ENCODE data around the gene CTLA4.

DNA sequence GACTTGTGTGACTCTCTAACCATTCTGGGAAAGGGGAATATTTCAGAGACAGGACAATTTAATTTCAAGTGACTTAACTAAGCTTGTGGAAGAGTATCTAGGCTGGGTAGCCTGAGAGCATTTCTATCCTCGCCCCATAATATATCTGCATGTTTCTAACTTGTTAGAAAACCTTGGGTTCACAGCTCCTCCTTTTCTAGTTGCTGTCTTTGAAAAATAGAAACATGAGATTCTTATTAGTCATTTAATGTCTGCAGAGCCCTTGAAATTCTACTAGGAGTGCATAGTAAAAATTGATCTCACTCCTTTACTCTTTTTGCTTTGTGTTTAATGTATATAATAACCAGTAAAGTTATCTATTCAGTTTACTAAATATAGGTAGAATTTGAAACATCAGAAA is 22.4 kb downstream of the CTLA4 start:
- no peak for TF ChIP-seq SRF (CRISPR knock-in tag; IDR thresholded peaks at IDR 0.05)
- no peak for TF ChIP-seq CREM (IDR thresholded peaks at IDR 0.05; ENCODE audit: low read depth)
- no peak for TF ChIP-seq ESRRA (IDR thresholded peaks at IDR 0.05; ENCODE audit: borderline replicate concordance, low read depth)
- no peak for TF ChIP-seq POLR2A (conservative IDR thresholded peaks at IDR 0.05)
- no peak for TF ChIP-seq MYC (IDR thresholded peaks at IDR 0.05; ENCODE audit: low read depth, low read length)
- TF ChIP-seq MYC (CRISPR knock-in tag; IDR thresholded peaks at IDR 0.05; ENCODE audit: borderline replicate concordance, low read depth), result no peak
- no peak for TF ChIP-seq NBN (IDR thresholded peaks at IDR 0.05; ENCODE audit: low read depth)
